ENCODE data around the gene NEU1. TPM values are rescaled to one million over a fixed set of nuclear protein-coding genes. Genes with fewer than 3 reads are reported as not detected.

NEU1 gene
- total RNA-seq, 1 experiment from 2014 or later, result 34.3 TPM

DNA sequence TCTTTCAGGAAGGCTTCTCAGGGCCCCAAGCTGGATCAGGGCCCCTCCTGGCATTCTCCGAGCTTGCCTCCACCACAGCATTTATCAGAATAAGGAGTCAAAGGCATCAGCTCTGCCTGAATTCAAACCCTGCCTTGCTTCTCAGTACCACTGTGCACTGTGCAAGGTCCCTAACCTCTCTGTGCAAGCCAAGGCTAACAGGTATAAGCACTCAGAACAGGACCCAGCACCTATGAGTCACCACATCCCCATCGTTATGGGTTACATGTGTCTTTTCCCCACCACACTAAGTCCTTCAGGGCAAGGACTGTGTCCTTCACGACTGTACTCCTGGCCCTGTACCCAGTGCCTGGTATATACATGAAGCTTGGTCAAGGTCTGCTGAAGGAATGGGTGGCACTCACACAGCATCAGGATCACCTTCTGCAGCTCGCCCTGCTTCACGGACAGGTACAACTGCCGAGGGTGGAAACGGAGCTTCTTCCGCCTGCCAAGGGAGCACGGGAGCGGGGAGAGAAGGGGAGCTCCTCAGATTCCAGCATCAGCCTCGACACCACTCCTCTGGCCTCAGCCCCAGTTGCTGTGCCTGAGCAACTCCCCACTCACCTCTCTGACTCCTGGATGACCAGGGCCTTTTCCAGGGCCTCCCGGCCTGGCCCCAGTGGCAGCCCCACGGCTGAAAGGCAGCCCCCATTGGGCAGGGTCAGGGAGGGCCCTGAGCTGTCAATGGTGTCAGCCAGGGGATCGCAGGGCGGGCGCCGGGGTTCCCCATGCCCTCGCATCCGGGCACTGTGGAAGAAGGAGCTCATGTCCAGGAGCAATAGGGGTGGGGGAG, 24.8 kb upstream of the NEU1 start:
- no TSS peak for BruUV-seq (replicated peaks)
- CTCF ChIA-PET, result interaction anchor here (1.0 kb wide), 1 partner anchor 10 kb away, joined by 4 read pairs; the partner anchor contains the start of gene EHMT2
- Histone ChIP-seq H3K4me3 (ENCODE audit: low read depth, low read length, poor library complexity, severe bottlenecking) (no peak overlapping the region), H3K9me3 (ENCODE audit: low read depth, low read length, poor library complexity, severe bottlenecking) (no peaks in the 10 kb centered on the region), H3K27me3 (replicated peaks; ENCODE audit: insufficient read depth, low read depth, low read length, poor library complexity) (no peaks in the 10 kb centered on the region), H3K4me1 (ENCODE audit: insufficient read depth, low read length, poor library complexity, severe bottlenecking) (no peaks in the 10 kb centered on the region), H3K36me3 (ENCODE audit: insufficient read depth, low read length, poor library complexity, severe bottlenecking) (peaks cover 86% of the 10 kb centered on the region), H3K27ac (ENCODE audit: low read depth, low read length, poor library complexity, severe bottlenecking) (no peak overlapping the region)
- no peak for DNase-seq (ENCODE audit: low spot score)
- POLR2A ChIA-PET (ENCODE audit: low non-redundant PET), result no interaction called here
- TF ChIP-seq EZH2 (IDR thresholded peaks at IDR 0.05; ENCODE audit: borderline replicate concordance, low read depth, low read length, poor library complexity, severe bottlenecking), result no peak
- TF ChIP-seq, protein P1, sequence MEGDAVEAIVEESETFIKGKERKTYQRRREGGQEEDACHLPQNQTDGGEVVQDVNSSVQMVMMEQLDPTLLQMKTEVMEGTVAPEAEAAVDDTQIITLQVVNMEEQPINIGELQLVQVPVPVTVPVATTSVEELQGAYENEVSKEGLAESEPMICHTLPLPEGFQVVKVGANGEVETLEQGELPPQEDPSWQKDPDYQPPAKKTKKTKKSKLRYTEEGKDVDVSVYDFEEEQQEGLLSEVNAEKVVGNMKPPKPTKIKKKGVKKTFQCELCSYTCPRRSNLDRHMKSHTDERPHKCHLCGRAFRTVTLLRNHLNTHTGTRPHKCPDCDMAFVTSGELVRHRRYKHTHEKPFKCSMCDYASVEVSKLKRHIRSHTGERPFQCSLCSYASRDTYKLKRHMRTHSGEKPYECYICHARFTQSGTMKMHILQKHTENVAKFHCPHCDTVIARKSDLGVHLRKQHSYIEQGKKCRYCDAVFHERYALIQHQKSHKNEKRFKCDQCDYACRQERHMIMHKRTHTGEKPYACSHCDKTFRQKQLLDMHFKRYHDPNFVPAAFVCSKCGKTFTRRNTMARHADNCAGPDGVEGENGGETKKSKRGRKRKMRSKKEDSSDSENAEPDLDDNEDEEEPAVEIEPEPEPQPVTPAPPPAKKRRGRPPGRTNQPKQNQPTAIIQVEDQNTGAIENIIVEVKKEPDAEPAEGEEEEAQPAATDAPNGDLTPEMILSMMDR (conservative IDR thresholded peaks at IDR 0.05; ENCODE audit: low read depth, low read length), result no peak
- intact Hi-C loops (cut with micrococcal nuclease; ENCODE audit: unreplicated experiment), result no loop called here

DNA sequence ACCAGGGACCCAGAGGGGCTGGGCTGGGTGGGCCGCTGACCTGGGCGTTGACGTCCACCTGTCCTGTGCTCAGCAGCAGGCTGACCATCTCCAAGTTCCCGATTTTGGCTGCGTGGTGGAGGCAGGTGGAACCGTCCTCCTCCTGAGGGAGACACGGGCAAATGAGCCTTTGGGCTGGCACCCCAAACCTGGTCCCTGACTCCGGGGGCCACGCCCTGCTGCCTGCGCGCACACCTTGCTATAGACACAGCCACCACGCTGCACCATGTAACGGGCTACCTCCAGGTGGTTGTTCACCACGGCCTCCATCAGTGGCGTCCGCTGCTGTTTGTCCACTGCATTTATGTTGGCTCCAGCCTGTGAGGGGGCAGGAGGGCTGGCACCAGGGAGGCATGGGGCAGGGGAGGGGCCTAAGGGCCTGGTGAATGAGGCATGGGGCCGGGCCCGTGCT, 23.9 kb upstream of the NEU1 start:
- intact Hi-C loops (cut with micrococcal nuclease; ENCODE audit: unreplicated experiment), result no loop called here
- ChIA-PET CTCF (no interaction called here), POLR2A (ENCODE audit: low non-redundant PET) (no interaction called here)

DNA sequence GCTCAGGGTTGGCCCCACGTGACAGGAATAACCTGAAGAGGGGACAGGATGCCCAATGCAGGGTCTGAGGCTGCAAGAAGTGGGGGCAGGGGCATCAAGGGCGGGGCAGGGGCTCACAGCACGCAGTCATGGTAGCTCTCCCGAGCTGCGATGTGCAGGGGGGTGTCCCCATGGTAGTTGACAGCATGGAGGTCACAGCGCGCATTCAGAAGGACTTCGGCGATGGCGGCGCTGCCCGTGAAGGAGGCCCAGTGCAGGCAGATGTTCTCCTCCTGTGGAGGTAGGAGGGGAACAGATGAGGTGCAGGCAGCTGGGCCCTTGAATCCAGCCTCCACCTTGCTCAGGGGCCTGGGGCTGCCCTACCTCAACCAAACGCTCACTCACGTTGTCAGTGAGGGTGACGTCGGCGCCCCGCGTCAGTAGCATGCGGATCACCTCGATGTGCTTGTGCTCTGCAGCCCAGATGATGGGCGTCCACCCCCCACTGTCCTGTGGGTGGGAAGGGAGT, 22.0 kb upstream of the NEU1 start:
- TF ChIP-seq EZH2 (IDR thresholded peaks at IDR 0.05; ENCODE audit: borderline replicate concordance, low read depth, low read length, poor library complexity, severe bottlenecking), result no peak
- TF ChIP-seq, protein P1 (conservative IDR thresholded peaks at IDR 0.05; ENCODE audit: low read depth, low read length), result no peak
- H3K9me3 ChIP-seq (ENCODE audit: low read depth, low read length, poor library complexity, severe bottlenecking), result no peaks in the 10 kb centered on the region
- DNase-seq (ENCODE audit: low spot score), result no peak
- no peaks in the 10 kb centered on the region for H3K4me1 ChIP-seq (ENCODE audit: insufficient read depth, low read length, poor library complexity, severe bottlenecking)
- H3K4me3 ChIP-seq (ENCODE audit: low read depth, low read length, poor library complexity, severe bottlenecking), result no peak overlapping the region
- intact Hi-C loops (cut with micrococcal nuclease; ENCODE audit: unreplicated experiment), result no loop called here
- BruUV-seq (replicated peaks), result no TSS peak
- H3K27me3 ChIP-seq (replicated peaks; ENCODE audit: insufficient read depth, low read depth, low read length, poor library complexity), result no peaks in the 10 kb centered on the region
- ChIA-PET CTCF (no interaction called here), POLR2A (ENCODE audit: low non-redundant PET) (no interaction called here)
- peaks cover 94% of the 10 kb centered on the region for H3K36me3 ChIP-seq (ENCODE audit: insufficient read depth, low read length, poor library complexity, severe bottlenecking)
- no peak overlapping the region for H3K27ac ChIP-seq (ENCODE audit: low read depth, low read length, poor library complexity, severe bottlenecking)

More for the DNA sequence above, 23.9 kb upstream of the NEU1 start:
- Histone ChIP-seq H3K27ac (ENCODE audit: low read depth, low read length, poor library complexity, severe bottlenecking) (no peak overlapping the region), H3K36me3 (ENCODE audit: insufficient read depth, low read length, poor library complexity, severe bottlenecking) (peaks cover 85% of the 10 kb centered on the region), H3K4me3 (ENCODE audit: low read depth, low read length, poor library complexity, severe bottlenecking) (no peak overlapping the region), H3K4me1 (ENCODE audit: insufficient read depth, low read length, poor library complexity, severe bottlenecking) (no peaks in the 10 kb centered on the region), H3K27me3 (replicated peaks; ENCODE audit: insufficient read depth, low read depth, low read length, poor library complexity) (no peaks in the 10 kb centered on the region), H3K9me3 (ENCODE audit: low read depth, low read length, poor library complexity, severe bottlenecking) (no peaks in the 10 kb centered on the region)
- no TSS peak for BruUV-seq (replicated peaks)
- TF ChIP-seq, protein P1 (conservative IDR thresholded peaks at IDR 0.05; ENCODE audit: low read depth, low read length), result no peak
- TF ChIP-seq EZH2 (IDR thresholded peaks at IDR 0.05; ENCODE audit: borderline replicate concordance, low read depth, low read length, poor library complexity, severe bottlenecking), result no peak
- DNase-seq (ENCODE audit: low spot score), result no peak

All from A673 (cell line).